AG04449 (cell line): ENCODE measurements around the gene DGKI.

Experiments
- CTCF ChIA-PET: fragments of 350-600 bp; formaldehyde crosslinking; extraction: SDS; loops from one replicate; lab custom pipeline; 2021; ENCODE audit warnings: antibody characterized with exemption; lab: Yijun Ruan, JAX
- POLR2A ChIA-PET: fragments of 400-600, 350-600 bp; formaldehyde crosslinking; extraction: SDS; loops from one replicate; lab custom pipeline; 2020; ENCODE audit warnings: antibody characterized with exemption, inconsistent platforms; lab: Yijun Ruan, JAX
- DNase-seq: peaks from one replicate; pipeline ENCODE4 v3.0.0-alpha.2; 2010; ENCODE audit warnings: low read depth, low spot score
- H3K4me3 ChIP-seq: 2 replicates; pipeline ENCODE4 v1.5.1; 2011; ENCODE audit warnings: low read depth, mild to moderate bottlenecking, control low read depth, low read length
- CTCF ChIP-seq: IDR thresholded peaks from one replicate; pipeline ENCODE4 v1.5.1; 2011; ENCODE audit warnings: mild to moderate bottlenecking, moderate library complexity, low read length, control low read depth, inconsistent platforms; ENCODE audit not compliant: insufficient read depth; ENCODE audit errors: missing control alignments

Gene DGKI

DNA sequence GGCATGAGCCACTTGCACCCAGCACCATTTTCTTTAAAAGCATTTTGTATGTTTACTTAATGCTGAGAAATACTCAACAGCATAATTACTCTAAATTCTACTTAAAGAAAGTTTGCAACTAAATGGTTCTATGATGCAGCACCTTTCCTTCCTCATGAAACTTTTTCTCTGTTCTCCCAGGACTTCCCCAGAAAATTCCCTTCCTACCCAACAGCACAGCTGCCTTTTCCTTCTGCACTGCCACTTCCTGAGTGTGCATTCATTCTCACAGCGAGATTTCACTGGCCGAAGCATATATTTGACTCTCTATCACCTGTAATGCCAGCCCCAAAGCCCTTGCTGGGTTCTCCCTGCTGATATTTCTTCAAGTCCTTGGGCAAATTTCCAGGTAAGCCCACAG, 41.5 kb upstream of the DGKI start:
- POLR2A ChIA-PET: no interaction called here
- TF ChIP-seq CTCF: no peak

GRCh38 chr7:137886746-137887145, 40.0 kb upstream of the DGKI start:
- CTCF ChIA-PET: interaction anchor here (1.3 to 5.6 kb wide), 3 partner anchors 13 to 230 kb away, joined by 3 to 43 read pairs (median 9); partner anchors contain the start of gene CREB3L2
- POLR2A ChIA-PET: no interaction called here
- peak; percentile 54 for DNase-seq
- H3K4me3 ChIP-seq: no peak overlapping the region
- no peak for TF ChIP-seq CTCF

More for the DNA sequence above, 41.5 kb upstream of the DGKI start:
- no peak for DNase-seq
- CTCF ChIA-PET: interaction anchor here (1.1 to 5.6 kb wide), 6 partner anchors 11 to 232 kb away, joined by 3 to 43 read pairs (median 6); no protein-coding TSS in a partner anchor
- no peak overlapping the region for H3K4me3 ChIP-seq

- ChIA-PET POLR2A (no interaction called here), CTCF (interaction anchor here (1.3 to 7.4 kb wide), 5 partner anchors 14 to 230 kb away, joined by 3 to 55 read pairs (median 9); partner anchors contain the start of gene CREB3L2)
- TF ChIP-seq CTCF: no peak
- DNase-seq: no peak
- no peak overlapping the region for H3K4me3 ChIP-seq
These were observed 39.5 kb upstream of the DGKI start for GRCh38 chr7:137886281-137886680.

DNA sequence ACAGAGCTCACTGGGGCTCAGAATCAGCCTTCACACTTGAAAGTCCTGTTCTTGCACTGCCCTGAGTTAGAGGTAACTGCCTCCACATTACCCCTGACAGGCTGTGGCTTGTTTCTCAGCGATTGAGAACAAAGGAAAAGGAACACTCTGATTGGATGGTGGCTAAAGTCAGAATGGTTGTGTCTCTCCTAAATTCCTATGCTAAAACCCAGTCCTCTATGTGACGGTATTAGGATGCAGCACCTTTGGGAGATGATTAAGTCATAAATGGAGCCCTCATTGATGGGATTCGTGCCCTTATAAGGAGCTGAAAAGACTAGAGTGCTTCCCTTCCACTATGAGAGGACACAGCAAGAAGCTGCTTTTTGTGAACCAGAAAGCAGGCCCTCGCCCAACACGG, 38.9 kb upstream of the DGKI start:
- POLR2A ChIA-PET: no interaction called here
- no peak for TF ChIP-seq CTCF
- CTCF ChIA-PET: interaction anchor here (1.2 to 7.4 kb wide), 6 partner anchors 12 to 280 kb away, joined by 3 to 55 read pairs (median 5); partner anchors contain the start of gene CREB3L2
- DNase-seq: no peak
- no peak overlapping the region for H3K4me3 ChIP-seq

- no peak for DNase-seq
- H3K4me3 ChIP-seq: no peak overlapping the region
- TF ChIP-seq CTCF: no peak
- POLR2A ChIA-PET: interaction anchor here (1.1 to 1.6 kb wide), 4 partner anchors 32 to 215 kb away, joined by 3 to 9 read pairs (median 5); no protein-coding TSS in a partner anchor
- CTCF ChIA-PET: interaction anchor here (1.1 to 7.4 kb wide), 5 partner anchors 11 to 227 kb away, joined by 3 to 55 read pairs (median 3); partner anchors contain the start of gene CREB3L2
These were observed 36.0 kb upstream of the DGKI start for GRCh38 chr7:137882806-137883205.

- ChIA-PET POLR2A (interaction anchor here (0.8 to 1.6 kb wide), 10 partner anchors 8 to 218 kb away, joined by 3 to 9 read pairs (median 4); no protein-coding TSS in a partner anchor), CTCF (interaction anchor here (1.1 to 7.4 kb wide), 5 partner anchors 12 to 226 kb away, joined by 3 to 55 read pairs (median 3); partner anchors contain the start of gene CREB3L2)
- H3K4me3 ChIP-seq: no peak overlapping the region
- DNase-seq: peak; percentile 98
- TF ChIP-seq CTCF: no peak
These were observed 35.5 kb upstream of the DGKI start for GRCh38 chr7:137882261-137882668.
